Stimulated activated CD8-positive, alpha-beta memory T cell treated with anti-CD3 and anti-CD28 coated beads, Interleukin-15, amount 100 ng/mL, for 48 hours (primary cell): ENCODE results near the gene TACC3.

Source experiments
- DNase-seq, 2 donors: peaks; one replicate each; pipeline ENCODE4 v3.0.0-alpha.2; 2020; ENCODE audit warnings: low read depth in 2 of 2

Gene TACC3

GRCh38 chr4:1723131-1723801 lies 1.9 kb downstream of the TACC3 start:
- peak; percentile 48 to 57 for DNase-seq

- no peak for DNase-seq
Observed at GRCh38 chr4:1725521-1725920, 4.2 kb downstream of the TACC3 start.

- DNase-seq = peak; percentile 71 to 73
Observed at GRCh38 chr4:1726146-1726934, 5.0 kb downstream of the TACC3 start.

GRCh38 chr4:1727117-1728031 lies 6.1 kb downstream of the TACC3 start:
- DNase-seq = no peak

GRCh38 chr4:1728061-1728980 lies 7.0 kb downstream of the TACC3 start:
- DNase-seq = no peak

- no peak for DNase-seq
Observed at GRCh38 chr4:1730532-1731135, 9.3 kb downstream of the TACC3 start.

GRCh38 chr4:1731180-1731579 lies 9.9 kb downstream of the TACC3 start:
- DNase-seq = no peak

GRCh38 chr4:1732911-1733310 lies 11.6 kb downstream of the TACC3 start:
- no peak for DNase-seq

GRCh38 chr4:1735215-1735614 lies 13.9 kb downstream of the TACC3 start:
- no peak for DNase-seq

- DNase-seq = no peak
Observed at GRCh38 chr4:1736812-1737211, 15.5 kb downstream of the TACC3 start.

- no peak for DNase-seq
Observed at GRCh38 chr4:1737666-1738065, 16.3 kb downstream of the TACC3 start.

- no peak for DNase-seq
Observed at GRCh38 chr4:1738410-1738809, 17.1 kb downstream of the TACC3 start.

- no peak for DNase-seq
Observed at GRCh38 chr4:1739358-1739757, 18.0 kb downstream of the TACC3 start.

- DNase-seq = no peak
Observed at GRCh38 chr4:1740021-1740545, 18.8 kb downstream of the TACC3 start.

GRCh38 chr4:1741208-1741607 lies 19.9 kb downstream of the TACC3 start:
- DNase-seq = no peak

GRCh38 chr4:1743551-1743950 lies 22.2 kb downstream of the TACC3 start:
- no peak for DNase-seq

GRCh38 chr4:1743975-1744374 lies 22.7 kb downstream of the TACC3 start:
- no peak for DNase-seq

GRCh38 chr4:1744552-1744951 lies 23.2 kb downstream of the TACC3 start:
- no peak for DNase-seq

GRCh38 chr4:1745165-1745564 lies 23.8 kb downstream of the TACC3 start:
- no peak for DNase-seq

GRCh38 chr4:1745697-1746096 lies 24.4 kb downstream of the TACC3 start:
- no peak for DNase-seq
